ENCODE measurements around the gene KRT3. TPM values are rescaled to one million over a fixed set of nuclear protein-coding genes. Genes with fewer than 3 reads are reported as not detected.

Gene KRT3
- total RNA-seq, 1 donor from 2014 or later, result under 0.01 TPM

GRCh38 chr12:52833922-52834726 is 38.2 kb upstream of the KRT3 start, which contains the start of gene KRT79:
Gene KRT79, minus strand, starts transcription at chr12:52834311. Its CDS starts 51 bp downstream, at chr12:52834260.
- DNase-seq (ENCODE audit: low read depth), result no peak
- H3K27me3 ChIP-seq (ENCODE audit: control insufficient read depth, insufficient read depth, low read length), result no peaks in the 10 kb centered on the region
- no peak for TF ChIP-seq CTCF (IDR thresholded peaks at IDR 0.05; ENCODE audit: insufficient read depth, low read length, severe bottlenecking)
- no peak within 1 kb of the TSS for H3K4me3 ChIP-seq (ENCODE audit: low read depth, low read length)
- no peaks in the 10 kb centered on the region for H3K36me3 ChIP-seq (ENCODE audit: control insufficient read depth, insufficient read depth, low read length)
- no peak for FAIRE-seq

- TF ChIP-seq CTCF (IDR thresholded peaks at IDR 0.05; ENCODE audit: insufficient read depth, low read length, severe bottlenecking), result no peak
- H3K27me3 ChIP-seq (ENCODE audit: control insufficient read depth, insufficient read depth, low read length), result no peaks in the 10 kb centered on the region
- peak; percentile 60 for FAIRE-seq
These were observed 37.3 kb upstream of the KRT3 start for GRCh38 chr12:52832985-52833905.

GRCh38 chr12:52832451-52832850 is 36.5 kb upstream of the KRT3 start:
- TF ChIP-seq CTCF (IDR thresholded peaks at IDR 0.05; ENCODE audit: insufficient read depth, low read length, severe bottlenecking), result no peak
- DNase-seq (ENCODE audit: low read depth) (no peak), FAIRE-seq (no peak)
- Histone ChIP-seq H3K4me3 (ENCODE audit: low read depth, low read length) (no peak overlapping the region), H3K36me3 (ENCODE audit: control insufficient read depth, insufficient read depth, low read length) (no peaks in the 10 kb centered on the region), H3K27me3 (ENCODE audit: control insufficient read depth, insufficient read depth, low read length) (no peaks in the 10 kb centered on the region)

More at GRCh38 chr12:52832985-52833905, 37.3 kb upstream of the KRT3 start:
- Histone ChIP-seq H3K36me3 (ENCODE audit: control insufficient read depth, insufficient read depth, low read length) (no peaks in the 10 kb centered on the region), H3K4me3 (ENCODE audit: low read depth, low read length) (no peak overlapping the region)
- DNase-seq (ENCODE audit: low read depth), result peak; percentile 95

- DNase-seq (ENCODE audit: low read depth) (no peak), FAIRE-seq (no peak)
- TF ChIP-seq CTCF (IDR thresholded peaks at IDR 0.05; ENCODE audit: insufficient read depth, low read length, severe bottlenecking), result no peak
- Histone ChIP-seq H3K36me3 (ENCODE audit: control insufficient read depth, insufficient read depth, low read length) (no peaks in the 10 kb centered on the region), H3K27me3 (ENCODE audit: control insufficient read depth, insufficient read depth, low read length) (no peaks in the 10 kb centered on the region), H3K4me3 (ENCODE audit: low read depth, low read length) (no peak overlapping the region)
These were observed 35.3 kb upstream of the KRT3 start for GRCh38 chr12:52831251-52831650.

- Histone ChIP-seq H3K36me3 (ENCODE audit: control insufficient read depth, insufficient read depth, low read length) (no peaks in the 10 kb centered on the region), H3K4me3 (ENCODE audit: low read depth, low read length) (no peak overlapping the region), H3K27me3 (ENCODE audit: control insufficient read depth, insufficient read depth, low read length) (no peaks in the 10 kb centered on the region)
- DNase-seq (ENCODE audit: low read depth), result no peak
- no peak for TF ChIP-seq CTCF (IDR thresholded peaks at IDR 0.05; ENCODE audit: insufficient read depth, low read length, severe bottlenecking)
- no peak for FAIRE-seq
These were observed 34.3 kb upstream of the KRT3 start for GRCh38 chr12:52829986-52830770.

Measured in bronchial epithelial cell (primary cell).